Measurements from ENCODE around the gene SOWAHA.

Gene SOWAHA

GRCh38 chr5:132782101-132782500 lies 31.0 kb upstream of the SOWAHA start:
- no peak for DNase-seq (ENCODE audit: low read depth)

GRCh38 chr5:132785365-132785764 lies 27.7 kb upstream of the SOWAHA start:
- TF ChIP-seq, protein P1, sequence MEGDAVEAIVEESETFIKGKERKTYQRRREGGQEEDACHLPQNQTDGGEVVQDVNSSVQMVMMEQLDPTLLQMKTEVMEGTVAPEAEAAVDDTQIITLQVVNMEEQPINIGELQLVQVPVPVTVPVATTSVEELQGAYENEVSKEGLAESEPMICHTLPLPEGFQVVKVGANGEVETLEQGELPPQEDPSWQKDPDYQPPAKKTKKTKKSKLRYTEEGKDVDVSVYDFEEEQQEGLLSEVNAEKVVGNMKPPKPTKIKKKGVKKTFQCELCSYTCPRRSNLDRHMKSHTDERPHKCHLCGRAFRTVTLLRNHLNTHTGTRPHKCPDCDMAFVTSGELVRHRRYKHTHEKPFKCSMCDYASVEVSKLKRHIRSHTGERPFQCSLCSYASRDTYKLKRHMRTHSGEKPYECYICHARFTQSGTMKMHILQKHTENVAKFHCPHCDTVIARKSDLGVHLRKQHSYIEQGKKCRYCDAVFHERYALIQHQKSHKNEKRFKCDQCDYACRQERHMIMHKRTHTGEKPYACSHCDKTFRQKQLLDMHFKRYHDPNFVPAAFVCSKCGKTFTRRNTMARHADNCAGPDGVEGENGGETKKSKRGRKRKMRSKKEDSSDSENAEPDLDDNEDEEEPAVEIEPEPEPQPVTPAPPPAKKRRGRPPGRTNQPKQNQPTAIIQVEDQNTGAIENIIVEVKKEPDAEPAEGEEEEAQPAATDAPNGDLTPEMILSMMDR (IDR thresholded peaks at IDR 0.05; ENCODE audit: low read depth, low read length, missing control alignments) = no peak
- no peak for DNase-seq (ENCODE audit: low read depth)
- no peak overlapping the region for H3K4me3 ChIP-seq (ENCODE audit: low read depth, low read length)
- in situ Hi-C loops (cut with HindIII; ENCODE audit: low sequenced_read_pairs) = no loop called here

More at GRCh38 chr5:132782101-132782500, 31.0 kb upstream of the SOWAHA start:
- TF ChIP-seq, protein P1 (IDR thresholded peaks at IDR 0.05; ENCODE audit: low read depth, low read length, missing control alignments) = no peak
- in situ Hi-C loops (cut with HindIII; ENCODE audit: low sequenced_read_pairs) = no loop called here
- no peak overlapping the region for H3K4me3 ChIP-seq (ENCODE audit: low read depth, low read length)

GRCh38 chr5:132785864-132786263 lies 27.2 kb upstream of the SOWAHA start:
- DNase-seq (ENCODE audit: low read depth) = no peak
- no peak overlapping the region for H3K4me3 ChIP-seq (ENCODE audit: low read depth, low read length)
- TF ChIP-seq, protein P1 (IDR thresholded peaks at IDR 0.05; ENCODE audit: low read depth, low read length, missing control alignments) = no peak
- in situ Hi-C loops (cut with HindIII; ENCODE audit: low sequenced_read_pairs) = no loop called here

GRCh38 chr5:132787076-132787475 lies 26.0 kb upstream of the SOWAHA start:
- TF ChIP-seq, protein P1 (IDR thresholded peaks at IDR 0.05; ENCODE audit: low read depth, low read length, missing control alignments) = no peak
- H3K4me3 ChIP-seq (ENCODE audit: low read depth, low read length) = no peak overlapping the region
- in situ Hi-C loops (cut with HindIII; ENCODE audit: low sequenced_read_pairs) = no loop called here
- peak; percentile 76 for DNase-seq (ENCODE audit: low read depth)

DNA sequence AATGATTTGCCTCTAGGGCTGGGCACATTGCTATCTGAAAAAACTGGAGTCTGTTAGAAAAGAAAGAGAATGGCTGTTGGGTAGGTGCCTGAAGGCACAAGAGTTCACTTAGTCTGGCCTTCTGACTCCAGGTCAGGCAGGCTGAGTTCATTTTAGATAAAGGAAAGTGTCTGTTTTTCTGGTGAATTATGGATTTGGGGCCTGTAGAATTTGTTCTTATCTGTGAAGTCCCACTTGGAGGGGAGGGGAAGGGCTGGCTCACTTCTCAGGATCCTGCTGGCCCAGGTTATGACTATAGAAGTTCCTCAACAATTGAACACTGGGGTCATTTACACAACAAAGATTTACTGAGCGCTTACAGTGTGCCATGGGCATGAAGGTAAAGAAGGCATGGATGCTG lies 24.6 kb upstream of the SOWAHA start:
- no peak for DNase-seq (ENCODE audit: low read depth)
- H3K4me3 ChIP-seq (ENCODE audit: low read depth, low read length) = no peak overlapping the region
- TF ChIP-seq, protein P1 (IDR thresholded peaks at IDR 0.05; ENCODE audit: low read depth, low read length, missing control alignments) = no peak
- in situ Hi-C loops (cut with HindIII; ENCODE audit: low sequenced_read_pairs) = no loop called here

DNA sequence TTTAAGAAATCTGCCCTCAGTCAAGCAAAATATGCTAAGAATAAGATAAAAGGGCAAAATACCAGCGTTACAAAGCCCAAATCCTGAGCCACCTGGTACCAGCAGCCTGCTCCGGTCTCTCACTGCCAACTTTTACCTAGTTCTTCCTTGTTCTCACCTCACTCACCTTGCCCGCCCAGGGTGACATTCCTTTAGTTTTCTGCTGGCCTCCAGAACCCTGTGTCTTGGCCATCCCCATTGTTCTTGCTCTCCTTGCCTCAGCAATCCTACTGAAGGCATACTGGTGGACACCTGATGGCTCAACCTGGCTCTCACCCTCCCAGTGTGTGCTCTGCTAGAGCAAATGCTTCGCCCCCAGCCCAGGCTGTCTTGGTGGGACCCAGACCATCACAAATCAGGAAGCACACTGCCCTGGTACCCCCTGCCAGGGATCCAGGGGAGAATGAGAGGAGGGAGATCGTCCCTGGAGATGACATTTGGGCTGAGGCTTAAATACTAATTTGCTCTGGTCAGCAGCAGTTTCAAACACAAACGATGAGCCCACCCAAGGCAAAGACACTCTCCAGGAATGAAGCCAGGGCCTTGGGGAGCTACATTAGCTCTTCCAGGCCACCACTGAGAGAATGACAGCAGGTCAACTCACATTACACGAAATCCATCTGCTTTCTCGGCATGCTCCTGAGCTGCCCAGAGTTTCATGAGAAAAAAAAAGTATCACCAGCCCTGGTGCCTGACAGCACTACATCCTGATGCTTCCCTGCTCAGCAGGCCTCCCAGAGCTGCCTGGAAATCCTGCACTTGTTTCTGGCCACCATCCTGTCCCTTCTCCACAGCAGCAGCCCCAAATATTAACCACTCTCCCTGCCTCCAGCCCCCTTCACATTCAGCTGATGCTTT lies 23.9 kb upstream of the SOWAHA start:
- in situ Hi-C loops (cut with HindIII; ENCODE audit: low sequenced_read_pairs) = no loop called here
- no peak overlapping the region for H3K4me3 ChIP-seq (ENCODE audit: low read depth, low read length)
- DNase-seq (ENCODE audit: low read depth) = no peak
- TF ChIP-seq, protein P1 (IDR thresholded peaks at IDR 0.05; ENCODE audit: low read depth, low read length, missing control alignments) = no peak
